Erythroblast (primary cell): ENCODE measurements around the gene ADARB1.

ENCODE experiments used
- GATA1 ChIP-seq: IDR thresholded peaks from 2 replicates; pipeline ENCODE4 v1.6.1; 2011; ENCODE audit warnings: low read depth, mild to moderate bottlenecking, control low read depth, low read length, moderate library complexity
- POLR2A ChIP-seq: IDR thresholded peaks from 2 replicates; pipeline ENCODE4 v1.6.1; 2011; ENCODE audit warnings: mild to moderate bottlenecking, low read length

GRCh38 chr21:45080232-45080631, 5.9 kb downstream of the ADARB1 start:
- TF ChIP-seq POLR2A (no peak), GATA1 (no peak)
